Esophagus squamous epithelium (tissue), 5 donors: ENCODE measurements around the gene WNT7B. TPM values are rescaled to one million over a fixed set of nuclear protein-coding genes. Genes with fewer than 3 reads are reported as not detected.

Experiments used
- DNase-seq: peaks from one replicate; lab custom pipeline; 2025; lab: John Stamatoyannopoulos, UW
- H3K27ac ChIP-seq, 4 donors: fragments of 200-600 bp; sonication (generic); one replicate each; pipeline ENCODE4 v1.5.1; 2016 to 2019; ENCODE audit warnings: mild to moderate bottlenecking in 1 of 4
- H3K27me3 ChIP-seq, 4 donors: fragments of 200-600 bp; sonication (generic); 1 replicate in 3 of 4; 2 replicates in 1 of 4; pipeline versions ENCODE4 v1.5.1 to v1.6.0; 2017 to 2021; ENCODE audit warnings: antibody characterized with exemption in 1 of 4
- H3K36me3 ChIP-seq, 3 donors: fragments of 200-600 bp; sonication (generic); one replicate each; pipeline ENCODE4 v1.5.1; 2016 to 2019
- H3K4me1 ChIP-seq, 3 donors: fragments of 200-600 bp; sonication (generic); one replicate each; pipeline ENCODE4 v1.5.1; 2017 to 2019
- H3K4me3 ChIP-seq, 4 donors: fragments of 200-600 bp; sonication (generic); 1 replicate in 3 of 4; 2 replicates in 1 of 4; pipeline ENCODE4 v1.5.1; 2016 to 2019; ENCODE audit warnings: mild to moderate bottlenecking in 2 of 4, moderate library complexity in 1 of 4
- H3K9me3 ChIP-seq, 3 donors: fragments of 200-600 bp; sonication (generic); one replicate each; pipeline ENCODE4 v1.5.1; 2016 to 2019
- POLR2A ChIP-seq, 4 donors: fragments of 450-650 bp; IDR thresholded peaks; one replicate each; pipeline ENCODE4 v1.6.1; 2017; ENCODE audit warnings: antibody characterized with exemption in 4 of 4, mild to moderate bottlenecking in 4 of 4, moderate library complexity in 3 of 4
- WGBS, 2 donors: methylation state at CpG; one replicate each; pipeline ENCODE4 v1.1.5; 2018; 5-methylcytosine and 5-hydroxymethylcytosine counted together
- intact Hi-C: fragments of 100-400 bp; cut with DNase I; formaldehyde crosslinking; loops from one replicate; pipeline ENCODE4 v1.15.0; 2022
- total RNA-seq, 4 donors: library from RNA; depleted of rRNA; stranded (reverse); fragments of >200 nt; gene quantifications; one replicate each; pipeline ENCODE4 v1.1.0, GENCODE V29; 2016
- TF ChIP-seq, protein P1 (sequence below), 6 experiments: fragments of 450-650 bp in 4 of 6; fragments of 200-600 bp in 2 of 6; sonication (generic) in 2 of 6; IDR thresholded peaks; one replicate each; pipeline ENCODE4 v1.5.1; 2016 to 2019; ENCODE audit warnings: antibody characterized with exemption in 6 of 6, mild to moderate bottlenecking in 4 of 6, moderate library complexity in 4 of 6
- donor health status: DM: yes; HTN: yes; CAD: no.

The WNT7B gene
- total RNA-seq, 4 donors from 2014 or later, result 10.6 to 27.0 (median 16.1) TPM

DNA sequence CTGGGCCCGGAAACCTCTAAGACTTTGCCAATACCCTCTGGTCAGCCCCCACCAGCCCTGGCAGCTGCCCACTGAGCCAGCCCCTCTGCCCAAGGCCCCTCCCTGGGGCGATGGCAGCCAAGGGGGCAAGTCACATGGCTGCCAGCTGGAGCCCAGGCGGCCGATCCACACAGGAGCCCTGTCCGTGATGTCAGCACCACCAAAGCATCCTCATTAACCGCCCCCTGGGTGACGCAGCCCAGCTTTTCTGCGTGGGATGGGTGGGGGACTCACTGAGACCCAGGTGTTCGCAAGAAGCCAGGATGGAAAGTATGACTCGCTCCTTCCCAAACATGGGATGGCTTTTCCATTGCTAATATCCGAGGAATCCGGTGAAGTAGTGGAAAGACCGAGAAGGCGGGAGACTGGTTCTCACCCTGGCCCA, 46.6 kb upstream of the WNT7B start:
- Histone ChIP-seq H3K27me3 (no peaks in the 10 kb centered on the region), H3K9me3 (no peaks in the 10 kb centered on the region), H3K27ac (no peak overlapping the region), H3K36me3 (no peaks in the 10 kb centered on the region), H3K4me3 (no peak overlapping the region), H3K4me1 (peaks cover 10 to 33% (median 15%) of the 10 kb centered on the region in 3 donors)
- 54 to 65% methylated on average over 5 to 12 of the region's 14 CpGs for WGBS, 2 donors
- no peak for DNase-seq
- TF ChIP-seq, protein P1, sequence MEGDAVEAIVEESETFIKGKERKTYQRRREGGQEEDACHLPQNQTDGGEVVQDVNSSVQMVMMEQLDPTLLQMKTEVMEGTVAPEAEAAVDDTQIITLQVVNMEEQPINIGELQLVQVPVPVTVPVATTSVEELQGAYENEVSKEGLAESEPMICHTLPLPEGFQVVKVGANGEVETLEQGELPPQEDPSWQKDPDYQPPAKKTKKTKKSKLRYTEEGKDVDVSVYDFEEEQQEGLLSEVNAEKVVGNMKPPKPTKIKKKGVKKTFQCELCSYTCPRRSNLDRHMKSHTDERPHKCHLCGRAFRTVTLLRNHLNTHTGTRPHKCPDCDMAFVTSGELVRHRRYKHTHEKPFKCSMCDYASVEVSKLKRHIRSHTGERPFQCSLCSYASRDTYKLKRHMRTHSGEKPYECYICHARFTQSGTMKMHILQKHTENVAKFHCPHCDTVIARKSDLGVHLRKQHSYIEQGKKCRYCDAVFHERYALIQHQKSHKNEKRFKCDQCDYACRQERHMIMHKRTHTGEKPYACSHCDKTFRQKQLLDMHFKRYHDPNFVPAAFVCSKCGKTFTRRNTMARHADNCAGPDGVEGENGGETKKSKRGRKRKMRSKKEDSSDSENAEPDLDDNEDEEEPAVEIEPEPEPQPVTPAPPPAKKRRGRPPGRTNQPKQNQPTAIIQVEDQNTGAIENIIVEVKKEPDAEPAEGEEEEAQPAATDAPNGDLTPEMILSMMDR (IDR thresholded peaks at IDR 0.05), result no peak
- no peak for TF ChIP-seq POLR2A (IDR thresholded peaks at IDR 0.05)
- intact Hi-C loops, result no loop called here

DNA sequence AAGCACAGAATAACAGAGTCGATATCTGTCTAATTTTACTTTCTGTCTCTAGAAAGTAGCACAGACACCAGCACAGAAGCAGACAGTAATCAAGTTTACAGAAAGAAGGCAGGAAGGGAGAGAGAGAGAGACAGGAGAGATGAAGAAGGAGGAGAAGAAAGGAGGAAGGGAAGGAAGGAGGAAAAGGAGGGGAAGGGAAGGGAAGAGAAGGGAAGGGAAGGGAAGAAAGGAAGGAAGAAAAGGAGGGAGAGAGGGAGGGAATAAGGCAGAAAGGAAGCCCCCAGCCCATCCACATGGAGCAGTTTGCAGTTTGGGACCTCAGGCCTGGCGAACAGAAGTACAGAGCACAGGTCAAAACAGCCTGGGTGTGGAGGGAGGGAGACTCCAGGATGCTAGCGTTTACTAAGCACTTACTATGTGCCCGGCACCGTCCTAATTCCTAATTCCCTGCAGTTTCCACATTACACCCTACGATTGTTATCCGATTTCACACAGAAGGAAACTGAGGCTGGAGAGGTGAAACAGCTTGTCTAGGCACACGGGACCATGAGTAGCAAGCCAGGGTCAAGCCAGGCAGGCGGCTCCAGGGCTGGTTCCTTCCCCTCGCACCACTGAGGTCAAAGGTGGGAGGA, 46.0 kb upstream of the WNT7B start:
- intact Hi-C loops, result no loop called here
- 87 to 92% methylated on average over 7 to 10 of the region's 10 CpGs for WGBS, 2 donors
- H3K9me3 ChIP-seq, result no peaks in the 10 kb centered on the region
- H3K27me3 ChIP-seq, result no peaks in the 10 kb centered on the region
- peaks cover 10 to 34% (median 15%) of the 10 kb centered on the region in 3 donors for H3K4me1 ChIP-seq
- H3K27ac ChIP-seq, result no peak overlapping the region
- no peaks in the 10 kb centered on the region for H3K36me3 ChIP-seq
- no peak overlapping the region for H3K4me3 ChIP-seq
- no peak for DNase-seq
- TF ChIP-seq, protein P1 (IDR thresholded peaks at IDR 0.05), result no peak
- TF ChIP-seq POLR2A (IDR thresholded peaks at IDR 0.05), result no peak

DNA sequence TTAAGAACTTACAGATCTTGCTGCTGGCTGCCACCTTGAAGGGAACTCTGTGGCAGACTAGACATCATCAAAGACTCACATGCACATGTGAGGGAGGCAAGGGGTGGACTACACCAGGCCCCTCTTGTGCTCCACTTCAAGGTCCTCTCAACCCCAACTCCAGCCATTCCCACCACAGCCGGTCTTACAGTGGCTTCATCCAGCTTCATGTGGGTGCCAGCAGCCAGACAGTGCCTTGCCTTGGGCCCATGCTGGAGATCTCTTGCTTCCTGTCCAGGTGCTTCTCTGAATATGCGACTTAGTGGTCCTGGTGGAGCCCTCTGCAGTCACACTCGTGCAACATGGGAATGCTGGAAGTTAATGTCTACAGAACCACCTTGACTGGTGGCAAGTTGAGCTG, 44.6 kb upstream of the WNT7B start:
- H3K4me3 ChIP-seq, result no peak overlapping the region
- WGBS, 2 donors, result 76 to 88% methylated on average over 2 to 3 of the region's 3 CpGs
- H3K27ac ChIP-seq, result no peak overlapping the region
- H3K27me3 ChIP-seq, result no peaks in the 10 kb centered on the region
- intact Hi-C loops, result no loop called here
- H3K9me3 ChIP-seq, result no peaks in the 10 kb centered on the region
- DNase-seq, result no peak
- no peaks in the 10 kb centered on the region for H3K36me3 ChIP-seq
- peaks cover 1 to 20% (median 2%) of the 10 kb centered on the region in 3 donors for H3K4me1 ChIP-seq
- no peak for TF ChIP-seq POLR2A (IDR thresholded peaks at IDR 0.05)

DNA sequence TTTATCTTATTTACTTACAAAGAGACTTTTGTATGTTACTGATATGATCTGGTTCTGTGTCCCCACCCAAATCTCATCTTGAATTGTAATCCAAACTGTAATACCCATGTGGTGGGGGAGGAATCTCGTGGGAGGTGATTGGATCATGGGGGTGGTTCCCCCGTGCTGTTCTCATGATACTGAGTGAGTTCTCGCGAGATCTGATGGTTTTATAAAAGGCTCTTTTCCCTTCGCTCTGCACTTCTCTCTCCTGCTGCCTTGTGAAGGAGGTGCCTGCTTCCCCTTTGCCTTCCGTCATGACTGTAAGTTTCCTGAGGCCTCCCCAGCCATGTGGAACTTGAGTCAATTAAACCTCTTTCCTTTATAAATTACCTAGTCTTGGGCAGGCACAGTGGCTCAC, 42.4 kb upstream of the WNT7B start:
- no peak for TF ChIP-seq POLR2A (IDR thresholded peaks at IDR 0.05)
- TF ChIP-seq, protein P1 (IDR thresholded peaks at IDR 0.05), result no peak
- Histone ChIP-seq H3K36me3 (no peaks in the 10 kb centered on the region), H3K9me3 (no peaks in the 10 kb centered on the region), H3K27me3 (no peaks in the 10 kb centered on the region), H3K4me3 (no peak overlapping the region), H3K27ac (no peak overlapping the region), H3K4me1 (peaks cover 0 to 29% (median 6%) of the 10 kb centered on the region in 3 donors)
- 84 to 88% methylated on average over 6 of the region's 6 CpGs for WGBS, 2 donors
- intact Hi-C loops, result no loop called here
- no peak for DNase-seq

DNA sequence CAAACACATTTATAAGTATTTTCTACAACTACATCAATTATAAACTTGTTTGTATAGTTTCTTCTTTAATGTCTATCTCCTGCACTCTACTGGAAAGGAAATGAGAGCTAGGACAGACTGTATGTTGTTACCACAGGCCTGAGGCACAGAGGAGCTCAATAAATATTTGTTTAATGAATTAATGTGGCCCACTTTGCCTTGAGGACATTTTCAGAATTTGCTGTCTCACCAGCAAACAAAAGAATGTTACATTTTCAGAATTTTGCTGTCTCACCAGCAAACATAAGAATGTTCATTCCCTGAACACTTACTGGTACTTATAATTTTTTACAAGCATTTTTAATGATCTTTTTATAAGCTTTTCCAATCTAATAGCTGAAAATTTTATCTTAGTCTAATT, 41.9 kb upstream of the WNT7B start:
- no peak overlapping the region for H3K4me3 ChIP-seq
- peaks cover 0 to 31% (median 9%) of the 10 kb centered on the region in 3 donors for H3K4me1 ChIP-seq
- no peaks in the 10 kb centered on the region for H3K9me3 ChIP-seq
- H3K27ac ChIP-seq, result no peak overlapping the region
- H3K27me3 ChIP-seq, result no peaks in the 10 kb centered on the region
- TF ChIP-seq, protein P1 (IDR thresholded peaks at IDR 0.05), result no peak
- no peak for TF ChIP-seq POLR2A (IDR thresholded peaks at IDR 0.05)
- no peaks in the 10 kb centered on the region for H3K36me3 ChIP-seq
- DNase-seq, result no peak
- intact Hi-C loops, result no loop called here
